ENCODE data around the gene WDR45B.

DNA sequence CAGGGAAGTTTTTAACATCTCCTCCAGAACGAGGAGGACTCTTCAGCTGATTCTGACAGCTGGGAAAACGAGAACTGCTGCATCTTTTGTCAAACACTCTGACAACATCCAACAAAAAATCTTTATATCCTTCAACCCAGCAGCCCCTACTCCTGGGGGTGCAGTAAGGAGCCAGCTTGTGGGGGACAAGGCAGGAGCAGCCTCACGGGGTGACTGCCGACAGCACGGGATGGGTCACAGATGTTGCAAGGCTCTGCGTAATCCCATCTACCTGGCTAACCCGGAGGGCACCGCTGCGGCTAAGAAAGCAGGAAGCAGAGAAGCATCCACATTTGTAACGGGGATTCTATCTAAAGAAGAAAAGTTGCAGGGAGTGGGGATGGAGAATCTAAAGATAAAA is 28.6 kb downstream of the WDR45B start:
- TF ChIP-seq, protein P1, sequence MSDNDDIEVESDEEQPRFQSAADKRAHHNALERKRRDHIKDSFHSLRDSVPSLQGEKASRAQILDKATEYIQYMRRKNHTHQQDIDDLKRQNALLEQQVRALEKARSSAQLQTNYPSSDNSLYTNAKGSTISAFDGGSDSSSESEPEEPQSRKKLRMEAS (CRISPR knock-in tag; IDR thresholded peaks at IDR 0.05), result no peak
- TF ChIP-seq, protein P2, sequence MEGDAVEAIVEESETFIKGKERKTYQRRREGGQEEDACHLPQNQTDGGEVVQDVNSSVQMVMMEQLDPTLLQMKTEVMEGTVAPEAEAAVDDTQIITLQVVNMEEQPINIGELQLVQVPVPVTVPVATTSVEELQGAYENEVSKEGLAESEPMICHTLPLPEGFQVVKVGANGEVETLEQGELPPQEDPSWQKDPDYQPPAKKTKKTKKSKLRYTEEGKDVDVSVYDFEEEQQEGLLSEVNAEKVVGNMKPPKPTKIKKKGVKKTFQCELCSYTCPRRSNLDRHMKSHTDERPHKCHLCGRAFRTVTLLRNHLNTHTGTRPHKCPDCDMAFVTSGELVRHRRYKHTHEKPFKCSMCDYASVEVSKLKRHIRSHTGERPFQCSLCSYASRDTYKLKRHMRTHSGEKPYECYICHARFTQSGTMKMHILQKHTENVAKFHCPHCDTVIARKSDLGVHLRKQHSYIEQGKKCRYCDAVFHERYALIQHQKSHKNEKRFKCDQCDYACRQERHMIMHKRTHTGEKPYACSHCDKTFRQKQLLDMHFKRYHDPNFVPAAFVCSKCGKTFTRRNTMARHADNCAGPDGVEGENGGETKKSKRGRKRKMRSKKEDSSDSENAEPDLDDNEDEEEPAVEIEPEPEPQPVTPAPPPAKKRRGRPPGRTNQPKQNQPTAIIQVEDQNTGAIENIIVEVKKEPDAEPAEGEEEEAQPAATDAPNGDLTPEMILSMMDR (IDR thresholded peaks at IDR 0.05), result no peak
- TF ChIP-seq NFYB (CRISPR knock-in tag; conservative IDR thresholded peaks at IDR 0.05; ENCODE audit: low read depth), result no peak
- TF ChIP-seq, protein P3, sequence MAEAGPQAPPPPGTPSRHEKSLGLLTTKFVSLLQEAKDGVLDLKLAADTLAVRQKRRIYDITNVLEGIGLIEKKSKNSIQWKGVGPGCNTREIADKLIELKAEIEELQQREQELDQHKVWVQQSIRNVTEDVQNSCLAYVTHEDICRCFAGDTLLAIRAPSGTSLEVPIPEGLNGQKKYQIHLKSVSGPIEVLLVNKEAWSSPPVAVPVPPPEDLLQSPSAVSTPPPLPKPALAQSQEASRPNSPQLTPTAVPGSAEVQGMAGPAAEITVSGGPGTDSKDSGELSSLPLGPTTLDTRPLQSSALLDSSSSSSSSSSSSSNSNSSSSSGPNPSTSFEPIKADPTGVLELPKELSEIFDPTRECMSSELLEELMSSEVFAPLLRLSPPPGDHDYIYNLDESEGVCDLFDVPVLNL (CRISPR knock-in tag; IDR thresholded peaks at IDR 0.05; ENCODE audit: borderline replicate concordance, low read depth), result no peak
